ENCODE data around the gene PRIMPOL. TPM values are rescaled to one million over a fixed set of nuclear protein-coding genes. Genes with fewer than 3 reads are reported as not detected.

The PRIMPOL gene
- total and polyA plus RNA-seq, 2 of the 4 experiments (the other 2 are of a cell fraction) = 5.6 to 8.8 TPM

- Histone ChIP-seq H4K5ac (ENCODE audit: low read depth, low read length) (no peak overlapping the region), H2AK9ac (replicated peaks; ENCODE audit: low read depth, low read length, poor library complexity) (no peak overlapping the region), H3K79me1 (ENCODE audit: low read depth in 1 of 2, low read length in 2 of 2) (no peaks in the 10 kb centered on the region), H3K56ac (ENCODE audit: extremely low read depth, insufficient read depth, low read length) (no peak overlapping the region), H3K18ac (ENCODE audit: low read depth, low read length) (no peak overlapping the region), H3K4ac (ENCODE audit: low read depth, low read length) (no peak overlapping the region), H4K20me1 (ENCODE audit: insufficient read depth, low read length) (no peaks in the 10 kb centered on the region), H3K4me3 (ENCODE audit: insufficient read depth, low read depth, low read length) (no peak overlapping the region), H3K9me1 (ENCODE audit: insufficient read depth, low read length) (no peaks in the 10 kb centered on the region), H2AK5ac (ENCODE audit: low read depth, low read length) (no peak overlapping the region), H2BK15ac (ENCODE audit: low read depth, low read length) (no peak overlapping the region), H3K9ac (ENCODE audit: low read depth, low read length) (no peak overlapping the region), H3K27ac (ENCODE audit: insufficient read depth, low read length) (no peak overlapping the region), H2BK5ac (ENCODE audit: low read depth, low read length, poor library complexity, severe bottlenecking) (no peak overlapping the region), H2BK120ac (ENCODE audit: low read depth, low read length) (no peak overlapping the region), H3K4me1 (ENCODE audit: control insufficient read depth, insufficient read depth, low read length) (peaks cover 4% of the 10 kb centered on the region; the same call in 1 of the 2 replicates), H3K27me3 (ENCODE audit: control insufficient read depth, insufficient read depth, low read length) (no peaks in the 10 kb centered on the region; the same call in 1 of the 2 replicates), H3K23ac (ENCODE audit: low read depth, low read length) (no peak overlapping the region), H4K8ac (ENCODE audit: low read depth in 2 of 2, low read length in 2 of 2) (no peak overlapping the region), H3K9me3 (ENCODE audit: control insufficient read depth, insufficient read depth, low read length) (no peaks in the 10 kb centered on the region), H4K91ac (ENCODE audit: insufficient read depth, low read depth, low read length) (no peak overlapping the region), H2BK20ac (ENCODE audit: low read depth, low read length) (no peak overlapping the region), H3K4me2 (ENCODE audit: low read depth, low read length) (no peak overlapping the region), H3K36me3 (ENCODE audit: control insufficient read depth, insufficient read depth, low read length) (no peaks in the 10 kb centered on the region), H2AFZ (replicated peaks; ENCODE audit: low read length, poor library complexity) (no peak overlapping the region), H3K14ac (replicated peaks; ENCODE audit: low read depth, low read length) (no peak overlapping the region)
- DNase-seq (no peak), ATAC-seq (ENCODE audit: low read depth) (no peak)
- dilution Hi-C loops (cut with HindIII; ENCODE audit: low sequenced_read_pairs, unreplicated experiment) (no loop called here), intact Hi-C loops (cut with micrococcal nuclease) (loop anchor here (2.0 kb wide), 1 partner anchor 391 kb away; no protein-coding TSS in a partner anchor), in situ Hi-C loops (cut with MboI; ENCODE audit: low sequenced_read_pairs) (loop anchor here (10.0 kb wide), 1 partner anchor 261 kb away; no protein-coding TSS in a partner anchor)
- POLR2A ChIA-PET (ENCODE audit: unreplicated experiment) = no interaction called here
- WGBS, 2 experiments (ENCODE audit: extremely low coverage in 2 of 2, insufficient read length in 1 of 2) = 100% methylated on average over 2 of the region's 4 CpGs; no CpG with 5 or more reads in 1 of the 2 experiments
- CTCF ChIA-PET = no interaction called here
- TF ChIP-seq MAFK (IDR thresholded peaks at IDR 0.05; ENCODE audit: low read depth, low read length) (no peak), ELK1 (IDR thresholded peaks at IDR 0.05; ENCODE audit: borderline replicate concordance, low read depth, low read length) (no peak), BHLHE40 (IDR thresholded peaks at IDR 0.05; ENCODE audit: low read depth, low read length) (no peak)
- no TSS peak for BruUV-seq (replicated peaks)
These were observed 94.1 kb downstream of the PRIMPOL start for GRCh38 chr4:184743650-184744049.

Data from IMR-90 (cell line).